ENCODE measurements around the gene OXSR1.

OXSR1 gene

DNA sequence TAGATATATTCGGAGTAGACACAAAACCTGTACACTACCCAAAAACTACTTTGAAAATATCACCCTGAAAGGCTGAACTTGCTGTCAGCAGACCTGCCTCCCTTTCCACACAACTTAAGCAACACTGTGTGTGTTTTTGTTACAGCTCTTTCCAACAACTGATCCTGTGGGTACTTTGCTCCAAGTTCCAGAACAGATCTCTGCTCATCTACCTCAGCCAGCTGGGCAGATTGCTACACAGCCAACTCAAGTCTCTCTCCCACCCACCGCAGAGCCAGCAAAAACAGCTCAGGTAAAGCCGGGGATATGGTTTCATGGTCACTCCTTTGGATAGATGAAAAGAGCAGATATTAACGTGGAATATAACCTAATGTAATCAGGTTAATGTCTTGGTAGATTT is 80.6 kb downstream of the OXSR1 start:
- H3K27ac ChIP-seq, result no peak overlapping the region
- TF ChIP-seq, protein P1, sequence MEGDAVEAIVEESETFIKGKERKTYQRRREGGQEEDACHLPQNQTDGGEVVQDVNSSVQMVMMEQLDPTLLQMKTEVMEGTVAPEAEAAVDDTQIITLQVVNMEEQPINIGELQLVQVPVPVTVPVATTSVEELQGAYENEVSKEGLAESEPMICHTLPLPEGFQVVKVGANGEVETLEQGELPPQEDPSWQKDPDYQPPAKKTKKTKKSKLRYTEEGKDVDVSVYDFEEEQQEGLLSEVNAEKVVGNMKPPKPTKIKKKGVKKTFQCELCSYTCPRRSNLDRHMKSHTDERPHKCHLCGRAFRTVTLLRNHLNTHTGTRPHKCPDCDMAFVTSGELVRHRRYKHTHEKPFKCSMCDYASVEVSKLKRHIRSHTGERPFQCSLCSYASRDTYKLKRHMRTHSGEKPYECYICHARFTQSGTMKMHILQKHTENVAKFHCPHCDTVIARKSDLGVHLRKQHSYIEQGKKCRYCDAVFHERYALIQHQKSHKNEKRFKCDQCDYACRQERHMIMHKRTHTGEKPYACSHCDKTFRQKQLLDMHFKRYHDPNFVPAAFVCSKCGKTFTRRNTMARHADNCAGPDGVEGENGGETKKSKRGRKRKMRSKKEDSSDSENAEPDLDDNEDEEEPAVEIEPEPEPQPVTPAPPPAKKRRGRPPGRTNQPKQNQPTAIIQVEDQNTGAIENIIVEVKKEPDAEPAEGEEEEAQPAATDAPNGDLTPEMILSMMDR (conservative IDR thresholded peaks at IDR 0.05), result no peak

- TF ChIP-seq, protein P1 (conservative IDR thresholded peaks at IDR 0.05), result no peak; the same call in 1 of the 2 replicates
- no peak overlapping the region for H3K27ac ChIP-seq
Observed at GRCh38 chr3:38247366-38248035, 82.2 kb downstream of the OXSR1 start.

DNA sequence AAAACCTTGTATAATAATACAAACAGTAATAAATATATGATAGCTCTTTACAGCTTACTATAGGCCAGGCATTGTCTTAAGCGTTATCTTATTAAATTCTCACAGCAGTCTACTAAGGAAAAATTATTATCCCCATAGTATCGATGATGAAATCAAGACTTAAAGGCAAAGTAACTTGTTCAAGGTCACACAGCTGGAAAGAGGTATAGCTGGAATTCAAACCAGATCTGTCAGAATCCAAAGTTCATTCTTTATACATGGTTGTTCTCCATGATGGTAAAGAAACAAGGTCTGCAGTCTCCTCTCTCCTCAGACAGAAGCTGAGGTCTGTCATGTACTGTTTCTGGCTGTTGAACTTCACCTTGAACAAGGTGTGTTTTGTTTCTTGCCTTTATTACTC is 84.9 kb downstream of the OXSR1 start:
- TF ChIP-seq, protein P1 (conservative IDR thresholded peaks at IDR 0.05), result no peak

DNA sequence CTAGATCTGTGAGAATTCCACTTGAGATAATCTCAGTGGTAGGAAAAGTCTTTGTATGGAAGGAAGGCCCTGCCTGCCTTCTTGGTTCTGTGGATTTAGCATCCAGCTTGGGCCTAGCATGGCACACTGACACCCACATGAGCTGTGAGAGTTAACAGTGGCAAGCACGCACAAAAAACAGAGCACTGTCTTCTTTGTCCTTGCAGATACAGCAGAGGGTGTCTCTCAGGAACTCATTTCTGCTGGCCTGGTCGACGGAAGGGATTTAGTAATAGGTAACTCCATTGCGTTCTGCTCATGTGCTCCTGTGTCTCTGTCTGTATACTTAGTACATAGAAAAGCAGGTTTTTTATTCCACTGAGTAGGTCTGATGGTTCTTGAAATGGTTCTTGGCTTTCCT is 85.9 kb downstream of the OXSR1 start:
- TF ChIP-seq, protein P1 (conservative IDR thresholded peaks at IDR 0.05), result no peak
- H3K27ac ChIP-seq, result no peak overlapping the region

More for the DNA sequence above, 84.9 kb downstream of the OXSR1 start:
- H3K27ac ChIP-seq, result no peak overlapping the region

DNA sequence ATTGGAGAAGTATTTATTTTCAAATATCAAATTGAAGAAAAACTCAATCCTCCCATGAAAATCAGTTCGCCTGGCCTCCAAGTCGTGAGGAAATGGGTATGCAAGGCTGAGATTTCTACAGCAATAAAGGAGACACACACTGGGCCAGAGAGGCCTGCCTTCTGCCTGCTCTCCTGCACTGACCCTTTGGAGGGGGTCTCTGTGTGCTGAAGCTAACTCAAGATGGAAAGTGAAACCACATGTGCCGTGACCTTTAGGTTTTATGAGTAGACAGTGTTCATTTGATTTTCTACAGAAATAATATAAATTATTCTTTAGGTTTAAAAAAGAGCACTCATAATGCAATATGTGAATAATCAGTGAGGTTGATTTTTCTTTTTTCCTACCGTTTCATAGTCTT is 88.4 kb downstream of the OXSR1 start:
- no peak overlapping the region for H3K27ac ChIP-seq
- TF ChIP-seq, protein P1 (conservative IDR thresholded peaks at IDR 0.05), result no peak

- TF ChIP-seq, protein P1 (conservative IDR thresholded peaks at IDR 0.05), result no peak
- H3K27ac ChIP-seq, result no peak overlapping the region
Observed at GRCh38 chr3:38254872-38255271, 89.5 kb downstream of the OXSR1 start.

GRCh38 chr3:38255627-38256026 is 90.3 kb downstream of the OXSR1 start:
- no peak overlapping the region for H3K27ac ChIP-seq
- TF ChIP-seq, protein P1 (conservative IDR thresholded peaks at IDR 0.05), result no peak
